DND-41 (cell line): ENCODE data around the gene MYH15.

Experiments used
- ATAC-seq: fragments of 200-7000 bp; cut with Tn5 transposase; 3 replicates; pipeline ENCODE4 v1.9.1; 2021; ENCODE audit warnings: low read depth; ENCODE audit not compliant: insufficient read depth
- DNase-seq: peaks from one replicate; pipeline ENCODE4 v3.0.0-alpha.2; 2020
- H2AFZ ChIP-seq: 2 replicates; pipeline ENCODE4 v1.6.0; 2012; ENCODE audit warnings: low read depth, low read length
- H3K27ac ChIP-seq: 2 replicates; pipeline ENCODE4 v1.5.1; 2012; ENCODE audit warnings: low read length, inconsistent platforms
- H3K27me3 ChIP-seq: fragments of 200-600 bp; sonication (generic); 2 replicates; pipeline ENCODE4 v1.6.0; 2012; ENCODE audit warnings: low read length, mild to moderate bottlenecking, inconsistent platforms; ENCODE audit not compliant: insufficient read depth, poor library complexity
- H3K36me3 ChIP-seq: 2 replicates; pipeline ENCODE4 v1.5.1; 2012; ENCODE audit warnings: low read length, inconsistent platforms; ENCODE audit not compliant: insufficient read depth
- H3K4me1 ChIP-seq: 2 replicates; pipeline ENCODE4 v1.5.1; 2012; ENCODE audit warnings: mild to moderate bottlenecking, low read length; ENCODE audit not compliant: insufficient read depth
- H3K4me2 ChIP-seq: 2 replicates; pipeline ENCODE4 v1.6.0; 2012; ENCODE audit warnings: mild to moderate bottlenecking, moderate library complexity, low read length, inconsistent platforms; ENCODE audit not compliant: insufficient read depth
- H3K4me3 ChIP-seq, 2 experiments: fragments of 200-600 bp in 1 of 2; shearing (Covaris generic) in 1 of 2; 2 replicates each; pipeline ENCODE4 v1.5.1; 2012 to 2016; ENCODE audit warnings: inconsistent platforms in 2 of 2, low read length in 2 of 2, mild to moderate bottlenecking in 2 of 2, low read depth in 1 of 2, moderate library complexity in 1 of 2
- H3K79me2 ChIP-seq: 2 replicates; pipeline ENCODE4 v1.6.0; 2012; ENCODE audit warnings: low read length, inconsistent platforms; ENCODE audit not compliant: insufficient read depth
- H3K9ac ChIP-seq: 2 replicates; pipeline ENCODE4 v1.6.0; 2012; ENCODE audit warnings: low read depth, mild to moderate bottlenecking, inconsistent platforms, low read length, moderate library complexity
- H3K9me3 ChIP-seq: 2 replicates; pipeline ENCODE4 v1.5.1; 2012; ENCODE audit warnings: low read length, moderate library complexity, mild to moderate bottlenecking, inconsistent platforms; ENCODE audit not compliant: insufficient read depth, severe bottlenecking
- H4K20me1 ChIP-seq: 2 replicates; pipeline ENCODE4 v1.6.0; 2012; ENCODE audit warnings: low read length; ENCODE audit not compliant: insufficient read depth
- EZH2 ChIP-seq: IDR thresholded peaks from 3 replicates; pipeline ENCODE4 v1.6.1; 2012; ENCODE audit warnings: borderline replicate concordance, low read depth, mild to moderate bottlenecking, moderate library complexity, low read length, inconsistent platforms; ENCODE audit not compliant: severe bottlenecking
- TF ChIP-seq, protein P1 (sequence below): IDR thresholded peaks from 2 replicates; pipeline ENCODE4 v1.5.1; 2012; ENCODE audit warnings: borderline replicate concordance, low read length, moderate library complexity, mild to moderate bottlenecking; ENCODE audit not compliant: poor library complexity, severe bottlenecking; ENCODE audit errors: extremely low read depth

The MYH15 gene

DNA sequence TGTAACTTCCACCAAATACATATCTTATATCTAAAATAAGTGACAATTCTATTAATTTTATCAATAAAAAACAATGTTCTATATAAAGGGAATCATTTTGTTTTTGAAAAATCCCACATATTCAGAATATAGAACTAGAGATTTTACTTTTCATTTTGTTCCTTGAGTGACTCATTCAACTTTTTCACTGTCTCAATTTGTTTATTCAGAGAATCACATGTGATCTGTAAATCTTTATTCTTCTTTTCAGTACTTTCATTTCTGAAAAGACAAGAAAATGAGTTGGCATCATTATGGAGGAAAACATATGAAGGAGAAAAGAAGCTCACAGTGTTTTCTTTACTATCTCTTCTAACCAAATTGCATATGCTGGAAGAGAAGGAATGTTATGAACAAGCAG, 43.8 kb upstream of the MYH15 start:
- ATAC-seq: no peak
- no peak overlapping the region for H3K4me2 ChIP-seq

DNA sequence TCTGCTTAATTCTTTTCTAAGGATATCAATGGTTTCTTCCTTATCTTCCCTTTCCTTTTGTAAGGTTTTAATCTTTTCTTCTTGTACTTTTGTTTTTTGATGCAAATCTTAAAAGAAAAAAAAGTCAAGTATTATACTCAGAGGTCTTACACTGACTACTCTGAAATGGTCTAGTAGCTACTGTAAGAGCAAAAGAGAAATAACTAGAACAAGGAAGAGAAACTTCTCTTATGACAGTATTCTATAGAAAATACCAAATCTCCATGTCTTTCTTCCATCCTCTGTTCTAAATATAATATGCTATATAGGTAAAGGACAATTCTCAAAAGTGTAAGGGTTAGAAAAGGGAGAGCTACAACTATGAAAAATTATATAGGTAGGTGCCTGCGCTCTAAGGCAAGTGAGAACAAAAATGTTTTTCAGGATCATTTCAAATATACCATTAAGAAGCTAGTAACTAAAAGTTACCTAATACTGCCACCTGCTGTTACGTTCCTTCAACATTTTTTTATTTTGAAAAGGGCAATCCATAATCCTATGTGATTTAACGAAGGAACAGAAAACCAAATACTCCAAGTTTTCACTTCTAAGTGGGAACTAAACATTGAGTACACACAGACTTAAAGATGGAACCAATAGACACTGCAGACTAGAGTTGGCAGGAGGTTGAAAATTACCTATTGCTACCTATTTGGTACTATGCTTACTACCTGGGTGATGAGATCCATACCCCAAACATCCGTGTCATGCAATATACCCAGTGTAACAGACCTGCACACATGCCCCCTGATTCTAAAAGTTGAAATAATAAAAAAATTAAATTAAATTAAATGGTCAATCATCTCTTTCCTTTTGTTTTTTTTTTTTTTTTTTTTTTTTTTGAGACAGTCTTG, 42.1 kb upstream of the MYH15 start:
- Histone ChIP-seq H4K20me1 (no peaks in the 10 kb centered on the region), H3K27ac (no peak overlapping the region), H2AFZ (no peak overlapping the region), H3K4me1 (no peaks in the 10 kb centered on the region), H3K36me3 (peaks cover 87% of the 10 kb centered on the region), H3K27me3 (no peaks in the 10 kb centered on the region), H3K79me2 (no peaks in the 10 kb centered on the region), H3K9me3 (no peaks in the 10 kb centered on the region), H3K4me3 (no peak overlapping the region), H3K9ac (no peak overlapping the region), H3K4me2 (no peak overlapping the region)
- TF ChIP-seq EZH2: no peak
- TF ChIP-seq, protein P1, sequence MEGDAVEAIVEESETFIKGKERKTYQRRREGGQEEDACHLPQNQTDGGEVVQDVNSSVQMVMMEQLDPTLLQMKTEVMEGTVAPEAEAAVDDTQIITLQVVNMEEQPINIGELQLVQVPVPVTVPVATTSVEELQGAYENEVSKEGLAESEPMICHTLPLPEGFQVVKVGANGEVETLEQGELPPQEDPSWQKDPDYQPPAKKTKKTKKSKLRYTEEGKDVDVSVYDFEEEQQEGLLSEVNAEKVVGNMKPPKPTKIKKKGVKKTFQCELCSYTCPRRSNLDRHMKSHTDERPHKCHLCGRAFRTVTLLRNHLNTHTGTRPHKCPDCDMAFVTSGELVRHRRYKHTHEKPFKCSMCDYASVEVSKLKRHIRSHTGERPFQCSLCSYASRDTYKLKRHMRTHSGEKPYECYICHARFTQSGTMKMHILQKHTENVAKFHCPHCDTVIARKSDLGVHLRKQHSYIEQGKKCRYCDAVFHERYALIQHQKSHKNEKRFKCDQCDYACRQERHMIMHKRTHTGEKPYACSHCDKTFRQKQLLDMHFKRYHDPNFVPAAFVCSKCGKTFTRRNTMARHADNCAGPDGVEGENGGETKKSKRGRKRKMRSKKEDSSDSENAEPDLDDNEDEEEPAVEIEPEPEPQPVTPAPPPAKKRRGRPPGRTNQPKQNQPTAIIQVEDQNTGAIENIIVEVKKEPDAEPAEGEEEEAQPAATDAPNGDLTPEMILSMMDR: peak; percentile 66
- DNase-seq (no peak), ATAC-seq (peak; percentile 66; the same call in 2 of the 3 replicates)

More for the DNA sequence above, 43.8 kb upstream of the MYH15 start:
- Histone ChIP-seq H3K27ac (no peak overlapping the region), H3K4me1 (no peaks in the 10 kb centered on the region), H2AFZ (no peak overlapping the region), H3K4me3 (no peak overlapping the region), H3K79me2 (no peaks in the 10 kb centered on the region), H4K20me1 (no peaks in the 10 kb centered on the region), H3K9me3 (no peaks in the 10 kb centered on the region), H3K27me3 (no peaks in the 10 kb centered on the region), H3K36me3 (peaks cover 86% of the 10 kb centered on the region), H3K9ac (no peak overlapping the region)
- no peak for DNase-seq
- TF ChIP-seq EZH2: no peak
- TF ChIP-seq, protein P1: no peak

DNA sequence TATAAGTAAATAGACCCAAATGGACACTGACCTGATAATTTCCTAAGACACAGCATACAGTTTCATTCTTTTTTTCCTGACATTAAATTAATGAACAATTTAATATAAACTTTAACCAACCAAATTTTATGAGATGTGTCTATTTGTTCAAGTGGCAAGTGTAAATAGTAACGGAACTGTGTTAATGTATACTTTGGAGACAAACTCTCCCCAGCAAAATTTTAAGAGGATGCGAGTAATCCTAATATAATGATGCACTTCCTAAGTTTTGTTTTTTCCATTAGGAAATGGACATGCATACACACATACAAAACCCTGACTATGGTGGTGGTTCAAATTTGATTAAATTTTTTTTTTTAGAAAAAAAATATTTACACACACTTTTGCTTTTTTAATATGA, 38.5 kb upstream of the MYH15 start:
- no peaks in the 10 kb centered on the region for H3K79me2 ChIP-seq
- H3K36me3 ChIP-seq: peaks cover 65% of the 10 kb centered on the region

More for the DNA sequence above, 38.5 kb upstream of the MYH15 start:
- no peak for ATAC-seq
- no peak overlapping the region for H3K9ac ChIP-seq
- no peak for TF ChIP-seq EZH2
- TF ChIP-seq, protein P1: no peak
- H3K4me1 ChIP-seq: no peaks in the 10 kb centered on the region
- H3K9me3 ChIP-seq: no peaks in the 10 kb centered on the region
- H4K20me1 ChIP-seq: no peaks in the 10 kb centered on the region
- no peak overlapping the region for H2AFZ ChIP-seq
- no peaks in the 10 kb centered on the region for H3K27me3 ChIP-seq
- no peak for DNase-seq
- H3K4me3 ChIP-seq: no peak overlapping the region
- no peak overlapping the region for H3K4me2 ChIP-seq
- H3K27ac ChIP-seq: no peak overlapping the region
